ENCODE data around the gene PELO.
"Not testable (repeated sequence)": the region's sequence is repeated elsewhere in the genome, so short reads cannot be mapped to it uniquely, and the experiment has no call there.

The PELO gene

DNA sequence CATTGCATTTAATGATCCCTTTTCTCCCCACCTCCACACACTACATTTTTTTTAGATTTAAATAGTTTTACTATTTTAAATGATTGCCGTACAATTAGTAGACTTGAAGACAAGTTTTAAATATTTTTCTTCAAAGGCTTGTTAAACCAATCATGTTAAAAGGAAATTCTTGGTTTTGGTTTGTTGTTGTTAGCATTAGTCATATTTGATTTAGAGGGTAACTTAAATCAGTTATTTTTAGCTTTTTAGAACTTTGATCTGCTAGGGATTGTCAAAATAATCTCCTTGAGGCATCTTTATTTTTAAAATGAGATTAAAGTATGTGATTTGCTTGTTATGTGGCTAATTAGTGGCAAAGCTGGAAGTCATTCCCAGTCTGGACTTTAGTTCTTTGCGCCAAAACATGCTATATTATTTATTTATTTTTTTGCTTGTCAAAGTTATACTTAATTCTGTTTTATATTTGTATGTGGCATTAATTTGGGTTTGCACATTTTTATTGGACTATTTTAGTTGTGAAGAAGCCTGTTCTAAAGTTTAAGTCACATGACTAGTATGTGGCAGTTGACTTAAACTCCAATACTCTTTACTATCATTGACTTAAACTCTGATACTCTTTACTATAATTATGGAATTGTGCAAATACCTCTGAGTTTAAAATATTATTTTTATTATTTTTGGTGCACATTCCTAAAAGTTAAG is 14.7 kb downstream of the PELO start:
- DNase-seq, result no peak

- no peak for DNase-seq
These were observed 15.2 kb downstream of the PELO start for GRCh38 chr5:52802974-52803336.

GRCh38 chr5:52804387-52804791 is 16.7 kb downstream of the PELO start:
- DNase-seq, result no peak

DNA sequence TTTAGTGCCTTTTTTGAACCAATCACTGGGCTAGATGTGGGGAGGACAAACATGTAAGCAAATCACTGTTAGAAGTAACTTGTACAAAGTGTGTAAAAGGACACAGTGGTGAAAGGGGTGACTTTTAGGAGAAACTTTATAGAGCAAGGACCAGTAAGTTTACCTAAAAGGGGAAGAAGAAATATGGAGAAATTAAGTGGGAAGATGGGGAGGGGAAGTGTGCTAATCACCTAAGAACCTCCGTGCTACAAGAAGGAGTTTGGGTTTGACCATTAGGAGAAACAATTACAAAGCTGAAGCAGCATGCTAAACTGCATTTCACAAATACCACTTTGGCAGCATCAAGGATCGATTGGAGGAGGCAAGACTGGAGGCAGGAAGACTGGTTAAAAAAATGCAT is 17.3 kb downstream of the PELO start:
- DNase-seq, result no peak

DNA sequence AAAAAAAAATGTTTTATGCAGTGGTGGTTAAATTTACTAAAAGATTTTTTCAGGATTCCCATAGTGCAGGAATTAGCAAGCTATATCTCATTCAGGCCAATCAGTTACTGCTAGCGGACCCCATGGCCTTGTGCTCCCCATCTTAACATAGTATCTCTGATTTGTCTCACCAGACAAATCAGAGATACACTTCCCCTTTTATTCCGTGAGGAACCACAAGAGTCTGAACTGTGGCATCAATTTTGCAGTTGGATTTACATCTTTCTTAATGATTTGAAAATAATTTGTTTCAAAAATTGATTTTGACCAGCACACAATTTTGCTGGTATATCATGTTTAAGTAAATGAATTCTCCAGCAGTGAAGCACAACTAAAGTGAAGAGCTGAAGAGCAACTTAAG is 17.9 kb downstream of the PELO start:
- DNase-seq, result no peak

- DNase-seq, result no peak
These were observed 19.3 kb downstream of the PELO start for GRCh38 chr5:52807037-52807436.

- DNase-seq, result no peak
These were observed 20.0 kb downstream of the PELO start for GRCh38 chr5:52807723-52808122.

DNA sequence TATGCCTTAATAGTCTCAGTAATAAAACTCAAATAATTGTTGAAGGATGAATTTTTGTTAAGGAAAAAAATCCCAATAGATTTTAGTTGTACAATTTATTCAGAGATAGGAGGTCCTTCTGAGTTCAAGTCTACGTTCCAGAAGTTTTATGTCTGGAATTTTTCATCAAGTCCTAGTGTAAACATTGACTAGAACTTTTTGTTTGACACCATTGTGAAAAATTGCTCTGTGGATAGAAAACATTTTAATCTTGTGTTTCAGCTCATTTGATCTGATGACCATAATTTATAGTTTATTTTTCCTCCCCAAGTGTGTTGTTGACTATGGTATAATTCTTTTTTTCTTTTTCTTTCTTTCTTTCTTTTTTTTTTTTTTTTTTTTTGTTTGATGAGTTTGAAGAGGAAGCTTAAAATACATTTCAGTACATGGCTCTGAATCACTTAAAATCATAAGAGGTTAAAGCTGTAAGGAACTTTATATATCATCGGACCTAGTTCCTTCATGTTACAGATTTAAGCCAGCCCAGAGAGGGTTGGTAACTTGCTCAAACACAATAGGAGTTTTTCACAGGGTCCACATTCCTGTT is 20.7 kb downstream of the PELO start:
- no peak for DNase-seq

DNA sequence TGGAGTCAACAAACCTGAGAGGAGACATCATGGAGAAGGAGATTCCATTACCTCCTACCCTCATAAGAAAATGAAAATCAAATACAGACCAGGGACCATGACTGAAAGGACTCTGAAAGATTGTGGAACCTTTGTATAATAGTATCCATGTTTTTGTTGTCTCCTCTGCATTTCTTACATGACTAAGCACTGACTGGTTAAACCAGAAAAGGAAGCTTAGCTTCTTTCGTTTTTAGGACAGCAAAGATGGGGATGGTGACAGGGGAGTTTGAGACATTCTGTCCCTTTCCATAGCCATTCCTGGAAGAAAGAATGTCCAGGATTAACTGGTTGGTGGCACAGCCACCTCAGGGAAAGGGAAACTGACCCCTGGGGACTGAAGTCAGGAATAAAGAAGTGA is 22.2 kb downstream of the PELO start:
- no peak for DNase-seq

- DNase-seq, result no peak
These were observed 22.7 kb downstream of the PELO start for GRCh38 chr5:52810426-52810825.

GRCh38 chr5:52811067-52811749 is 23.5 kb downstream of the PELO start:
- DNase-seq, result no peak

DNA sequence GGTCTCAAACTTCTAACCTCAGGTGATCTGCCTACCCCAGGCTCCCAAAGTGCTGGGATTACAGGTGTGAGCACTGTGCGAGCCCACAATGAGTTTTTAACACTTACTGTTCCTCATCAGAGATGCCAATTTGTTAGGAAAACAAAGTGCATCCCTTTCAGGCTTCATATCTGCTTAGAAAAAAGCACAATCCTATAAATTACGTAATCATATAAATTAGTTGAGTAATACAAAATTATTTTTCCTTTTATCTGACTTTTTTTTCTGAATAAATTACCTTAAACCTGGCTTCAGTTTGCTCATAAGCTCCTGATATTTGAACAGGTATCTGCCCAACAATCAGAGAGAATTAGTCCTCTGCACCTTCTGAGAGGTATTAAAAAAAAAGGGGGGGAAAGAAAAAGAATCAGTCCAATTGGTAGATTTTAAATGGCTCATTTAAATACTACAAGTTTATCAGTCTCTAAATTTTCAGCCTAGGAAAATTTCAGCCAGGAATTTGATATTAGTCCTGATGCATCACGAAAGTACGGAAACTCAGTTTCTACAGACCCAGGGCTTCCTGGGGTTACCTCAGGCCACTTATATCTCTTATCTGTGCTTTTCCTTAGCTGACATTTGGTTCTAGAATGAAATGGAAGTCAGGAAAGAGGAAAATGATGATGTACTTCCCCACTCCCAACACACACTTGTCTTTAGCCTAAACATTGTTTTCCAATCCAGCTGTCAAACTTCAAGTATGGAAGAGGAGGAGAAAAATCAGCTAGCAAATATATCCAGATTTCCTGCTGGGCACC is 26.8 kb downstream of the PELO start:
- DNase-seq, result no peak

DNA sequence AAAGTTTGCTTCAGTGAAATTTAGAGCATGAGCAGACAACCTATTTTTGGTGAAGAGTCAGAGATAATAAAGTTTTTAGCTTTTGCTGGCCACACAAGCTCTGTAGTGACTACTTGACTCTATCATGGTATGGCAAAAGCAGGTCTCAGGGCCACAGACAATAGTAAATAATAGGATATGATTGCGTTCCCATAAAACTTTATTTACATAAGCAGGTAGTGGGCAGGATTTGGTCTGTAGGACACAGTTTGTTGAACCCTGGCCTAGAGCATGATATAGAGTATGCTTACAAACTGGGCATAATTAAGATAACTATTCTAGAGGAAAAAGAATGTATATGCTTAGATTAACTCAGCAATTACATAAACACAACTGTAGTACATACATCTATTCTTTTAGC is 30.1 kb downstream of the PELO start:
- DNase-seq, result no peak

DNA sequence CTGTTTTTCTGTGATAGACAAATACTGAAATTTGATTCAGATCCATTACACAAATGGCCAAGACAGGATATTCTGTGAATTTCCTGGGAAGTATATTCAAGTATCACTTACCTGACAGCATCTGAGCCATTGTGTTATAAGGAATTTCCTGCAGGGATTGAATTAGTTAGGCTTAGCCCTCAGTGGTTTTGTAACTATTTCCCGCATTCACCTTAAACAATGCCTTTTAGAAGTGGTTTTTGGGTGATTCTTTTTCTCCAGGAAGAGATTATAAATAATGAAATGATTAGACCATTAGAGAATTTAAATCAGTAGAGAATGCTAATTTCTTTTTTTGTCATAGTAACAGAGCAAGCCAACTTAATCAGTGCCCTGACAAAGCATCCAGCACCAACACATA is 30.6 kb downstream of the PELO start:
- no peak for DNase-seq

- not testable (repeated sequence) for DNase-seq
These were observed 31.1 kb downstream of the PELO start for GRCh38 chr5:52818807-52819206.

DNA sequence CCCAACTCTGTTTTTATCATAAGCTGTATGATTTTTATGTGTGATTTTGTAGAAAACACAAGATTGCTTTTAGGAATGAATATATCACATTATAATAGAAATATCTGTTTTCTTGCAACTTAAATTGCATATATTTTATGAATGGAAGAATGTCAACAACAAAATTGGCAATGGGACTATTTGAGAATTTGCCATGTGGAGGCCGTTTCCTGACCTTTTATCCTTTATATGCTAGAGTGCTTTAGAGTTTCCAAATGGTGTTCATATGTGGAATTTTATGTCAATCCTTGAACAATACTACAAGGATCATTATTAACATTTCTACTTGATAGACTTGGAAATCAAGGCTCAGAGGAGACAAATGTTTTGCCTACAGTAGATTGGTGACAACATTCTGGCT is 34.2 kb downstream of the PELO start:
- DNase-seq, result no peak

DNA sequence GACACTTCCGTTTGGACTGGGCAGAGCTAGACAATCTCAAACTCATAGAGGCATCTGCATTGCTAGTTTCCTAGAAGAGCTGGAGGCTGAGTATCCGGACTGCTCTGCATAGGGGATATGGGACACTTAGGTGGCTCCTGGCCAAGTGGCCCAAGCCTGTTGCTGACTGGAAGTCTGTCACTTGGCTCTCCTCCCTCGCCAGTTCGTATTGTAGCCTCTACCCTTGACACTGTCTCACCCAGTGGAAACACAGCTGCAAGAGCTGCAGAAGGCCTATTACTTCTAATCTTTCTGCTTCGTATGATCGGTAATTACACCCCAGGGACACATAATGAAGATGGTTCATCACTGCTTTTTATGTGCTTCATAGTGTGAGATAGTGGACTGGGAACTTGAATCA is 34.7 kb downstream of the PELO start:
- DNase-seq, result no peak

- no peak for DNase-seq
These were observed 37.1 kb downstream of the PELO start for GRCh38 chr5:52824827-52825226.

DNA sequence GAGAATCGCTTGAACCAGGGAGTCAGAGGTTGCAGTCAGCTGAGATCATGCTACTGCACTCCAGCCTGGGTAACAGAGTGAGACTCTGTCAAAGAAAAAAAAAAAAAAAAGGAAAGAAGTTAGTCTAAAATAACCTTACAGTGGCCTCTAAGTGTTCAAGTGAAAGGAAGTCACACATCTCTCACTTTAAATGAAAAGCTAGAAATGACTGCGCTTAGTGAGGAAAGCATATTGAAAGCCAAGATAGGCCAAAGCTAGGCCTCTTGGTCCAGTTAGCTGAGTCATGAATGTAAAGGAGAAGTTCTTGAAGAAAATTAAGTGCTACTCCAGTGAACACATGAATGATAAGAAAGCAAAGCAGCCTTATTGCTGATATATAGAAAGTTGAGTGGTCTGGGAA is 38.1 kb downstream of the PELO start:
- no peak for DNase-seq

DNA sequence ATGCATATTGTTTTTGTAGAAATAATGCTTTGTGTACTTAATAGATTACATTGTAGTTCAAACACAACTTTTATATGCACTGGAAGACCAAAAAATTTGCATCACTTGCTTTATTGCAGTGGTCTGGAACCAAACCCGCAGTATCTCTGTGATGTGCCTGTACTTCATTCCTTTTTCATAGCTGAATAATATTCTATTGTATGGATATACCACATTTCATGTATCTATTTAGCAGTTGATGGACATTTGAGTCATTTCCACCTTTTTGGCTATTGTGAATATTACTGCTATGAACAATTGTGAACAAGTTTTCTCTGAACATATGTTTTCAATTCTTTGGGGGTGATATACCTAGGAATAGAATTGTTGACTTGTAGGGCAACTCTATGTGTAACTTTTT is 40.1 kb downstream of the PELO start:
- DNase-seq, result no peak

DNA sequence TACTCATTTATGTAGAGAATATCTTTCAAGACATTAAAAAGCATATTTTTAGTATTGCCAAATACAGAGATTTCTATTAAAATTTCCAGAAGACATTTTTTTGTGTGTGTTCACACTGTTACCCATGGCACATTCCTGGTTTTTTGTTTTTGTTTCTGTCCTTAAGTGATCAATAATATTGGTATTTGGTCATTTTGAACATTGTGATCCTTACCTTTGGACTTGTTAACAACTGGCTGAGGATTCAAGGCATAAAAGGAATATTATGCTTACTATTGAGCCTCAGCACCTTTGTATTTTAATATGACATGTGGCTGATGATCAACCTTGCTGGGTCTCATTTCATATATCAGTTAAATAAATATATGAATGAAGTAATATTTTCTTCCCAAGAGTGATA is 41.9 kb downstream of the PELO start:
- no peak for DNase-seq

DNA sequence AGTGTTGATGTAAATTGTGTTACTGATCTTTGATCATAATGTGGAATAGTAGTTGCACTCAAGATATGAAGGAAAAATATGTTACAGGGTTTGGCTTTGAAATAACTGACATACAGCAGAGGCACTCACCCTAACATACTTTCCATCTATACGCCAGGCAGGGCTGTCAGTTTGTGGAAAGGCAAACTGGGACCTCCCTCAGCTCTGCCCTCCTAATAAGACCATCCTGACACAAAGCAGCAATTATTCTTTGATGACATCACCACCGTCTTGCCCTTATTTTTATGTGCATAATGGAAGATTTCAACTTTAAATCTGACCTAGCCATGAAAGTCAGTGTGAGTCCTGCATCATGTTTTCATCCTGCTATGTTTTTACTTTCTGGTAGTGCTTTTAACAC is 42.9 kb downstream of the PELO start:
- DNase-seq, result no peak

- DNase-seq, result no peak
These were observed 44.2 kb downstream of the PELO start for GRCh38 chr5:52831786-52832511.

Data from activated naive CD4-positive, alpha-beta T cell treated with Interleukin-2 at 50 U/mL for 16 hours (primary cell).